ENCODE measurements around the gene YIF1A. TPM values are rescaled to one million over a fixed set of nuclear protein-coding genes. Genes with fewer than 3 reads are reported as not detected.

YIF1A gene
- polyA plus RNA-seq, 1 donor: 102 TPM

DNA sequence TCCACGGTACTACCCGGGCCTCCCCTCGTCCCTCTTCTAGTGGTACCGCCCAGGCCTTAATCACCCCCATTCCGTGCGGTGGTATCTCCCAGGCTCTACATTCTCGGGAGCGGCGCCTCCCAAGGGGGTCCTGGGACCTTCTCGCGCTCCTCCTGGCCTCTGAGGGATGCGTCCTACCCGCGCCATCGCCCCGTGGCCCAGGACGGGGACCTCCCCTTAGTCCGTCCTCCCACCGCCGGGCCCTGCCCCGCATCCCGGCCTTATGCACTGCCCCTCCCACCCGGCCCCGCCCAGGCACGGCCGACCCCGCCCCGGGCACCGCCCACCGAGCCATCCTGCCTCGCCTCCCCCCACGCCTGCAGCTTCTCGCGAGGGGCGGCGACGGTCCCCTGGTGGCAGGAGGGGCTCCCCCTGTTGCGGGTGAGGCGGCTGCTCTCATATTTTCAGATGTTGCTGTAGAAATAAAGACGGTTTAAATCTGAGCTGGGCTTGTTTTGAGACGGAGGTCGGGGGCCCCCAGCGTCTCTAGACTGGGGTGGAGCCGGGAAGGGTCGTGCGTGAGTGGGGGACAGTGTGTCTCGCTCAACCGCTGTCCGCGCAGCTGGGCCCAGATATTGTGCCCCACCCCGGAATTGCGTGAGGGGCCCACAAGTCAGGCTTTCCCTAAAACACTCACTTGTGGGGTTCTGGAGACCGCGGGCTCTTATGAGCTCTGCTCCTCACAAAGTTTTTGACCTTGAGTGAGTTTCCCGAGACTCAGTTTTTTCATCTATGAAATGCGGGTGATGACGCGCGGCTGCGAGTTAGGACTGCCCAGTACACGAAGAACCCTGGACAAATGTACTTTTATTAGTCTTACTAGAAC lies 21.3 kb downstream of the YIF1A start:
- Histone ChIP-seq H3K27me3 (ENCODE audit: control insufficient read depth, insufficient read depth, low read length) (no peaks in the 10 kb centered on the region), H3K9me3 (ENCODE audit: control insufficient read depth, low read depth, low read length) (peaks cover 2% of the 10 kb centered on the region), H3K36me3 (ENCODE audit: control insufficient read depth, insufficient read depth, low read length) (peaks cover 44% of the 10 kb centered on the region), H3K27ac (ENCODE audit: low read length) (peak overlapping the region; percentile 91), H3K4me1 (ENCODE audit: control insufficient read depth, insufficient read depth, low read length) (peaks cover 15% of the 10 kb centered on the region), H3K4me3 (ENCODE audit: low read length) (peak overlapping the region; percentile 87)
- no CpG with 5 or more reads among the region's 61 CpGs for WGBS (ENCODE audit: insufficient coverage, low lambda C conversion rate)
- peak; percentile 73 to 87 for DNase-seq

DNA sequence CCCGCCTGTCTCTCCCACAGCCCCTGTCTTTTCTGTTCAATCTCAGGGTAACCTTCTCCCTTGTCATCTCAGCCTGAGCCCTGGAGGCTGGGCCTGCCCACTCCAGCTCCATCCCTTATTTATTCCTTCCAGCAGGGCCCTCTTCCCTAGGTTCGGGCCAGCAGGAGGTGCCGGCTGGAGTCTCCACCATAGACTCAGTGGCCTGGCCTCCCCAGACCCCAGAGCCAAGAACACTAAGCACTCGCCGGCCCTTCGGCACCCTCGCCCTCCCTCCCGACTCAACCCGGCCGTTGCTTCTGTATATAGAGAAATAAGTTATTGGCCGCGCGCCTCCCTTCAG lies 21.9 kb downstream of the YIF1A start:
- Histone ChIP-seq H3K9me3 (ENCODE audit: control insufficient read depth, low read depth, low read length) (peaks cover 2% of the 10 kb centered on the region), H3K36me3 (ENCODE audit: control insufficient read depth, insufficient read depth, low read length) (peaks cover 43% of the 10 kb centered on the region), H3K4me3 (ENCODE audit: low read length) (peak overlapping the region; percentile 87), H3K27me3 (ENCODE audit: control insufficient read depth, insufficient read depth, low read length) (no peaks in the 10 kb centered on the region), H3K27ac (ENCODE audit: low read length) (peak overlapping the region; percentile 91), H3K4me1 (ENCODE audit: control insufficient read depth, insufficient read depth, low read length) (peaks cover 15% of the 10 kb centered on the region)
- DNase-seq: no peak
- WGBS (ENCODE audit: insufficient coverage, low lambda C conversion rate): no CpG with 5 or more reads among the region's 13 CpGs

- Histone ChIP-seq H3K4me3 (ENCODE audit: low read length) (peak overlapping the region; percentile 87), H3K36me3 (ENCODE audit: control insufficient read depth, insufficient read depth, low read length) (peaks cover 41% of the 10 kb centered on the region), H3K9me3 (ENCODE audit: control insufficient read depth, low read depth, low read length) (peaks cover 2% of the 10 kb centered on the region), H3K4me1 (ENCODE audit: control insufficient read depth, insufficient read depth, low read length) (peaks cover 15% of the 10 kb centered on the region), H3K27me3 (ENCODE audit: control insufficient read depth, insufficient read depth, low read length) (no peaks in the 10 kb centered on the region), H3K27ac (ENCODE audit: low read length) (peak overlapping the region; percentile 91)
- no peak for DNase-seq
- no CpG with 5 or more reads among the region's 20 CpGs for WGBS (ENCODE audit: insufficient coverage, low lambda C conversion rate)
These were observed 22.4 kb downstream of the YIF1A start for GRCh38 chr11:66266378-66267038.

DNA sequence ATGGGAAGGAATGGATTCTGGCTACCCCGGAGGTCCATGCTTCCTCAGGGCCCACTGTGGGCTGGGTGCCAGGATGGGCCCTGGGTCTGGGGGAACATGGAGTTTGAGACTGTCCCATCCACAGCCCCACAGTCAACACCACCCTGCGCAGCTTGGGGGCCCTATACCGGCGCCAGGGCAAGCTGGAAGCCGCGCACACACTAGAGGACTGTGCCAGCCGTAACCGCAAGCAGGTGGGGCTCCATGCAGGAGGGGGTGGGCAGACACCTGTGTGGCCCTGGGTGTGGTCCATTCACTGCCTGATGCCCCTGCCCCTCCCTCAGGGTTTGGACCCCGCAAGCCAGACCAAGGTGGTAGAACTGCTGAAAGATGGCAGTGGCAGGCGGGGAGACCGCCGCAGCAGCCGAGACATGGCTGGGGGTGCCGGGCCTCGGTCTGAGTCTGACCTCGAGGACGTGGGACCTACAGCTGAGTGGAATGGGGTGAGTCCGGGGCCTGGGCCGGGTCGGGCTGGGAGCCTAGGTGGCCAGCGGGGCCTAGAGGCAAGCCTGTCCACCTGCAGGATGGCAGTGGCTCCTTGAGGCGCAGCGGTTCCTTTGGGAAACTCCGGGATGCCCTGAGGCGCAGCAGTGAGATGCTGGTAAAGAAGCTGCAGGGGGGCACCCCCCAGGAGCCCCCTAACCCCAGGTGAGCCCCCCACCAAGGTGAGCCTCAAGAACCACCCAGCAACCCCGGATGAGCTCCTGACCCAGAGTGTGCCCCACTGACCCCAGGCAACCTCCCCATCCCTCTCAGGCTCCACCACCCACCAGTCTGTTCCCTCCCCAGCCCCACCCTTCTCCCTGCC lies 23.2 kb downstream of the YIF1A start:
- H3K27me3 ChIP-seq (ENCODE audit: control insufficient read depth, insufficient read depth, low read length): no peaks in the 10 kb centered on the region
- no peak overlapping the region for H3K27ac ChIP-seq (ENCODE audit: low read length)
- peaks cover 2% of the 10 kb centered on the region for H3K9me3 ChIP-seq (ENCODE audit: control insufficient read depth, low read depth, low read length)
- H3K4me1 ChIP-seq (ENCODE audit: control insufficient read depth, insufficient read depth, low read length): peaks cover 15% of the 10 kb centered on the region
- H3K36me3 ChIP-seq (ENCODE audit: control insufficient read depth, insufficient read depth, low read length): peaks cover 40% of the 10 kb centered on the region
- H3K4me3 ChIP-seq (ENCODE audit: low read length): no peak overlapping the region
- WGBS (ENCODE audit: insufficient coverage, low lambda C conversion rate): 96% methylated on average over 5 of the region's 26 CpGs
- no peak for DNase-seq

DNA sequence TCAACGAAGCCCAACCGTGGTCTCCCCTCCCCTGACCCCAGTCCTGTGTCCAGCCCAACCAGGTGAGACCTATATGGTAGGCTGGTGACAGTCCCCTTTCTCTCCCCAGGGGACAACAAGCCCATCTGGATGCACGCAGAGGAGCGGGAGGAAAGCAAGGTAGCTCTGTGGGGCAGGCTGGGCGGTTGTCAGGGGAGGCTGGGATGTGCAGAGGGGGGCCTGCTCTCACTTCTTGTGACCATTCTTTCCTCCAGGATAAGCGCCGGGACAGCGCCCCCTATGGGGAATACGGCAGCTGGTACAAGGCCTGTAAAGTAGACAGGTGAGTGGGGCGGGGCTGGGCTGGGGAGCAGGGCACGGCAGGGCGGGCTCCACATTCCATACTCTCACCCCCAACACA lies 24.0 kb downstream of the YIF1A start:
- Histone ChIP-seq H3K36me3 (ENCODE audit: control insufficient read depth, insufficient read depth, low read length) (peaks cover 37% of the 10 kb centered on the region), H3K9me3 (ENCODE audit: control insufficient read depth, low read depth, low read length) (peaks cover 2% of the 10 kb centered on the region), H3K4me3 (ENCODE audit: low read length) (no peak overlapping the region), H3K27ac (ENCODE audit: low read length) (no peak overlapping the region), H3K27me3 (ENCODE audit: control insufficient read depth, insufficient read depth, low read length) (no peaks in the 10 kb centered on the region), H3K4me1 (ENCODE audit: control insufficient read depth, insufficient read depth, low read length) (peaks cover 14% of the 10 kb centered on the region)
- WGBS (ENCODE audit: insufficient coverage, low lambda C conversion rate): no CpG with 5 or more reads among the region's 12 CpGs
- no peak for DNase-seq

DNA sequence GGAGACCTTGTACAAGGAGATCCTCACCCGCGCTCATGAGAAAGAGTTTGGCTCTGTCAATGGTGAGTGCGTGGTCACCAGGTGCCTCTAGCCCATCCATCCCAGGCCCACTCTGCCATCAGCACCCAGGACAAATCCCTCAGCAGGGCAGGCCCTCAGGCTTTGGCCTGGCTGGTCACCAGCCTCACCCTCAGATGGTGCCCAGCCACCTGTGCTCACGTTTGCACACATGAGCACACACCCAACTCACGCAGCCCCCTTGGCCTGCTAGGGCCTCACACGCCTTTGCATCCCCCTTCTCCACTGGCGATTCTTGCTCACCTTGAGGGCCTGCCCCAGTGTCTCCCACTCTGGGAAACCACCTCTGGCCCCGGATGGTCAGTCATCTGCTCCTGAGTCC lies 24.6 kb downstream of the YIF1A start:
- Histone ChIP-seq H3K27me3 (ENCODE audit: control insufficient read depth, insufficient read depth, low read length) (no peaks in the 10 kb centered on the region), H3K36me3 (ENCODE audit: control insufficient read depth, insufficient read depth, low read length) (peaks cover 42% of the 10 kb centered on the region), H3K27ac (ENCODE audit: low read length) (no peak overlapping the region), H3K4me3 (ENCODE audit: low read length) (no peak overlapping the region), H3K4me1 (ENCODE audit: control insufficient read depth, insufficient read depth, low read length) (peaks cover 11% of the 10 kb centered on the region), H3K9me3 (ENCODE audit: control insufficient read depth, low read depth, low read length) (peaks cover 2% of the 10 kb centered on the region)
- WGBS (ENCODE audit: insufficient coverage, low lambda C conversion rate): no CpG with 5 or more reads among the region's 8 CpGs
- no peak for DNase-seq

- DNase-seq: no peak
- Histone ChIP-seq H3K27me3 (ENCODE audit: control insufficient read depth, insufficient read depth, low read length) (no peaks in the 10 kb centered on the region), H3K27ac (ENCODE audit: low read length) (no peak overlapping the region), H3K36me3 (ENCODE audit: control insufficient read depth, insufficient read depth, low read length) (peaks cover 42% of the 10 kb centered on the region), H3K4me1 (ENCODE audit: control insufficient read depth, insufficient read depth, low read length) (peaks cover 11% of the 10 kb centered on the region), H3K9me3 (ENCODE audit: control insufficient read depth, low read depth, low read length) (peaks cover 2% of the 10 kb centered on the region), H3K4me3 (ENCODE audit: low read length) (no peak overlapping the region)
- WGBS (ENCODE audit: insufficient coverage, low lambda C conversion rate): 100% methylated on average over 1 of the region's 10 CpGs
These were observed 25.2 kb downstream of the YIF1A start for GRCh38 chr11:66263785-66264184.

DNA sequence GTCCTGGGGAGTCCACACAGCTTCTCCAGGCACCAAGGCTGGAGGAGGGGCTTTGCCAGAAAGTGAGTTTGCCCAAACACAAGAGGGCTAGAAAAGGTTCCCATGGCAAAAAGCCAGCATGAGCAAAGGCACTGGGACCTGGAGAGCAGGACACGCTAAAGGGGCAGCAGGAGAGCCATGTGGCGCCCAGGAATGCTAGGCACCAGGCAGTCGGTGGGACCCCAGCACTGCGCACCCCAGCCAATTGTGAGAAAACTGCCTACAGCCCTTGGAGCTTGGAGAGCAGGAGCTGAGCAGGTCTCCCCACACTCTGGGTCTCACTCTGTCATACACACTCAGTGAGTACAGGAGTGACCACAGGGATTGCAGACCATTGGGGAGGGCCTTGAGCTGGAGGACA lies 25.7 kb downstream of the YIF1A start:
- Histone ChIP-seq H3K27me3 (ENCODE audit: control insufficient read depth, insufficient read depth, low read length) (no peaks in the 10 kb centered on the region), H3K36me3 (ENCODE audit: control insufficient read depth, insufficient read depth, low read length) (peaks cover 42% of the 10 kb centered on the region), H3K4me3 (ENCODE audit: low read length) (no peak overlapping the region), H3K27ac (ENCODE audit: low read length) (no peak overlapping the region), H3K4me1 (ENCODE audit: control insufficient read depth, insufficient read depth, low read length) (peaks cover 16% of the 10 kb centered on the region), H3K9me3 (ENCODE audit: control insufficient read depth, low read depth, low read length) (peaks cover 2% of the 10 kb centered on the region)
- no CpG with 5 or more reads among the region's 4 CpGs for WGBS (ENCODE audit: insufficient coverage, low lambda C conversion rate)
- no peak for DNase-seq

DNA sequence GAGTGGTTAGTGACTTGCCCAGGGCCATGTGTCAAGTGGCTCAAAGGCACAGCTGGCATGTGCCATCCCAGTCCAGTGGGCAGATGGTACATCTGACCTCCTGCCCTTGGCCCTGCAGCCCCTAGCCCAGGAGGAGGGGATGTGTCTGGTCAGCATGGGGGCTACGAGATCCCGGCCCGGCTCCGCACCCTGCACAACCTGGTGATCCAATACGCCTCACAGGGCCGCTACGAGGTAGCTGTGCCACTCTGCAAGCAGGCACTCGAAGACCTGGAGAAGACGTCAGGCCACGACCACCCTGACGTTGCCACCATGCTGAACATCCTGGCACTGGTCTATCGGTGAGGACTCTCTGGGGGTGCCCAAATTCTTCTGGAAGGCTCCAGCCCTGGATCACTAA lies 26.2 kb downstream of the YIF1A start:
- peaks cover 1% of the 10 kb centered on the region for H3K9me3 ChIP-seq (ENCODE audit: control insufficient read depth, low read depth, low read length)
- H3K4me3 ChIP-seq (ENCODE audit: low read length): no peak overlapping the region
- H3K4me1 ChIP-seq (ENCODE audit: control insufficient read depth, insufficient read depth, low read length): peaks cover 12% of the 10 kb centered on the region
- WGBS (ENCODE audit: insufficient coverage, low lambda C conversion rate): no CpG with 5 or more reads among the region's 12 CpGs
- DNase-seq: no peak
- H3K27ac ChIP-seq (ENCODE audit: low read length): no peak overlapping the region
- H3K27me3 ChIP-seq (ENCODE audit: control insufficient read depth, insufficient read depth, low read length): no peaks in the 10 kb centered on the region
- H3K36me3 ChIP-seq (ENCODE audit: control insufficient read depth, insufficient read depth, low read length): peaks cover 42% of the 10 kb centered on the region

- Histone ChIP-seq H3K4me1 (ENCODE audit: control insufficient read depth, insufficient read depth, low read length) (peaks cover 12% of the 10 kb centered on the region), H3K9me3 (ENCODE audit: control insufficient read depth, low read depth, low read length) (no peaks in the 10 kb centered on the region), H3K27ac (ENCODE audit: low read length) (no peak overlapping the region), H3K4me3 (ENCODE audit: low read length) (no peak overlapping the region), H3K27me3 (ENCODE audit: control insufficient read depth, insufficient read depth, low read length) (peaks cover 2% of the 10 kb centered on the region), H3K36me3 (ENCODE audit: control insufficient read depth, insufficient read depth, low read length) (peaks cover 42% of the 10 kb centered on the region)
- WGBS (ENCODE audit: insufficient coverage, low lambda C conversion rate): no CpG with 5 or more reads among the region's 5 CpGs
- no peak for DNase-seq
These were observed 26.8 kb downstream of the YIF1A start for GRCh38 chr11:66262191-66262590.

Measured in large intestine (tissue), 3 donors.